K562 (cell line): Measurements from ENCODE around the gene CCDC71L. TPM values are rescaled to one million over a fixed set of nuclear protein-coding genes. Genes with fewer than 3 reads are reported as not detected.

Experiments
- ATF3 ChIP-seq, 2 experiments: fragments of 450-650 bp in 1 of 2; sonication (generic) in 1 of 2; formaldehyde crosslinking in 1 of 2; IDR thresholded peaks in 1 of 2; conservative IDR thresholded peaks in 1 of 2; 2 replicates each; pipeline versions ENCODE4 v1.6.1 to v1.8.1; 2016 to 2023; ENCODE audit warnings: mild to moderate bottlenecking in 2 of 2, moderate library complexity in 2 of 2, inconsistent platforms in 1 of 2, missing genetic modification reagents in 1 of 2
- BRD4 ChIP-seq: fragments of 200-600 bp; sonication (generic); IDR thresholded peaks from 2 replicates; pipeline ENCODE4 v1.6.1; 2017; ENCODE audit warnings: inconsistent platforms
- GATA2 ChIP-seq: sonication (generic); formaldehyde crosslinking; IDR thresholded peaks from 2 replicates; pipeline ENCODE4 v1.4.0; 2020; ENCODE audit warnings: mild to moderate bottlenecking, missing genetic modification reagents
- KLF16 ChIP-seq: IDR thresholded peaks from 2 replicates; pipeline ENCODE4 v1.6.1; 2016; ENCODE audit warnings: antibody characterized with exemption
- MED1 ChIP-seq: sonication (generic); formaldehyde crosslinking; IDR thresholded peaks from 2 replicates; pipeline ENCODE4 v1.8.1; 2023; ENCODE audit warnings: missing genetic modification reagents, borderline replicate concordance
- NFE2 ChIP-seq: IDR thresholded peaks from 2 replicates; pipeline ENCODE4 v1.6.1; 2014; ENCODE audit warnings: antibody characterized with exemption, low read depth
- NR0B1 ChIP-seq: fragments of 450-650 bp; IDR thresholded peaks from one replicate; pipeline ENCODE4 v1.6.1; 2018; ENCODE audit warnings: mild to moderate bottlenecking, moderate library complexity; ENCODE audit not compliant: partially characterized antibody
- TAF7 ChIP-seq: fragments of 450-650 bp; IDR thresholded peaks from 2 replicates; pipeline ENCODE4 v1.6.1; 2016; ENCODE audit warnings: missing genetic modification characterization, missing compliant biosample characterization
- TBL1XR1 ChIP-seq, 2 experiments: IDR thresholded peaks; 2 replicates each; pipeline ENCODE4 v1.6.1; 2012; ENCODE audit warnings: improper control_type of control experiment in 2 of 2, low read length in 2 of 2, mild to moderate bottlenecking in 1 of 2
- TFAP4 ChIP-seq: sonication (generic); formaldehyde crosslinking; IDR thresholded peaks from 2 replicates; pipeline ENCODE4 v1.8.0; 2022; ENCODE audit warnings: missing genetic modification reagents, mild to moderate bottlenecking, moderate library complexity, borderline replicate concordance
- TRIM24 ChIP-seq, 2 experiments: fragments of 450-650 bp; IDR thresholded peaks; 2 replicates each; pipeline ENCODE4 v1.6.1; 2016
- UBTF ChIP-seq, 2 experiments: IDR thresholded peaks; 2 replicates each; pipeline ENCODE4 v1.6.1; 2012; ENCODE audit warnings: improper control_type of control experiment in 2 of 2, low read depth in 2 of 2, low read length in 2 of 2, borderline replicate concordance in 1 of 2
- ZBTB2 ChIP-seq: fragments of 450-650 bp; IDR thresholded peaks from 2 replicates; pipeline ENCODE4 v1.6.1; 2016; ENCODE audit warnings: antibody characterized with exemption
- ZBTB7A ChIP-seq: IDR thresholded peaks from 2 replicates; pipeline ENCODE4 v1.6.1; 2011; ENCODE audit warnings: low read depth, mild to moderate bottlenecking, low read length, moderate library complexity, borderline replicate concordance; ENCODE audit not compliant: control insufficient read depth
- ZKSCAN3 ChIP-seq: fragments of 250-450 bp; sonication (Bioruptor Pico); IDR thresholded peaks from 2 replicates; pipeline ENCODE4 v1.4.0; 2020
- ZNF655 ChIP-seq: fragments of 250-450 bp; sonication (Bioruptor Pico); IDR thresholded peaks from 2 replicates; pipeline ENCODE4 v1.5.0; 2021
- ZNF695 ChIP-seq: fragments of 450-650 bp; formaldehyde crosslinking; IDR thresholded peaks from 2 replicates; pipeline ENCODE4 v1.4.0; 2020; ENCODE audit warnings: mild to moderate bottlenecking, moderate library complexity
- ZNF699 ChIP-seq: fragments of 250-450 bp; sonication (Bioruptor Pico); IDR thresholded peaks from 2 replicates; pipeline ENCODE4 v1.8.0; 2021; ENCODE audit warnings: mild to moderate bottlenecking, moderate library complexity; ENCODE audit not compliant: insufficient replicate concordance
- polyA plus RNA-seq, 8 experiments: library from polyadenylated mRNA; depleted of rRNA in 4 of 8; stranded (reverse) in 5 of 8; unstranded in 3 of 8; fragments of >200 nt; fragmentation: Nextera tagmentation in 2 of 8; fragmentation: Illumina TruSeq in 1 of 8; extraction: Ambion mirVana in 2 of 8; extraction: Trizol in 1 of 8; gene quantifications; 2 replicates each; pipeline versions ENCODE4 v1.2.1 to v1.2.3, GENCODE V29; 2011 to 2014; ENCODE audit warnings: inconsistent platforms in 1 of 8, missing spikeins in 1 of 8
- total RNA-seq, 7 experiments: library from RNA; depleted of rRNA in 6 of 7; stranded (reverse); fragments of >200 nt in 6 of 7; fragmentation: Illumina TruSeq in 2 of 7; extraction: Trizol in 2 of 7; gene quantifications; 2 replicates each; pipeline versions ENCODE4 v1.2.1 to v1.2.3, GENCODE V29; 2011 to 2021; ENCODE audit warnings: low replicate concordance in 1 of 7

The CCDC71L gene
- total and polyA plus RNA-seq, 9 of the 15 experiments (the other 6 are each of a cell fraction or from before 2014, with no cell fraction given) = 5.7 to 108 (median 25.4) TPM

- TF ChIP-seq TBL1XR1 (IDR thresholded peaks at IDR 0.05; ENCODE audit: low read length in 2 of 2) (peak in 1 of 2 experiments; percentile 80; a peak in 2 of 4 replicates), KLF16 (peak; percentile 63; the same call in 1 of the 2 replicates), TAF7 (tag) (no peak), BRD4 (no peak), NFE2 (no peak), GATA2 (CRISPR knock-in tag) (0 out of 2 replicates have a peak, but pooled peaks have one; percentile 9), ZBTB2 (0 out of 2 replicates have a peak, but pooled peaks have one; percentile 32), ZKSCAN3 (peak; percentile 94), UBTF (IDR thresholded peaks at IDR 0.05; ENCODE audit: borderline replicate concordance in 1 of 2, low read depth in 2 of 2, low read length in 2 of 2) (no peak), ZNF655 (no peak), ZBTB7A (no peak), TFAP4 (CRISPR knock-in tag) (no peak), TRIM24 (IDR thresholded peaks at IDR 0.05) (peak; percentile 31 to 66; a peak in 3 of 4 replicates), ZNF695 (CRISPR knock-in tag) (no peak), ZNF699 (CRISPR knock-in tag) (no peak), ATF3 (IDR thresholded peaks at IDR 0.05) (no peak; the same call in 1 of the 2 replicates), ATF3 (CRISPR knock-in tag; conservative IDR thresholded peaks at IDR 0.05) (no peak), NR0B1 (no peak), MED1 (CRISPR knock-in tag) (no peak)
These were observed 44.9 kb downstream of the CCDC71L start (continued) for GRCh38 chr7:106615808-106616707.
